GM12878 (cell line): ENCODE measurements around the gene PTPN14. TPM values are rescaled to one million over a fixed set of nuclear protein-coding genes. Genes with fewer than 3 reads are reported as not detected.

Source experiments
- ATAC-seq: fragments of 200-7000 bp; cut with Tn5 transposase; 3 replicates; pipeline ENCODE4 v1.9.1; 2020; ENCODE audit warnings: mild to moderate bottlenecking, moderate library complexity
- BruUV-seq: library from RNA; stranded (reverse); fragments of 400-500 nt; replicated peaks from 2 replicates; lab custom pipeline; 2021; lab: Mats Ljungman, UMichigan
- CTCF ChIA-PET: fragments of 300-600 bp; sonication (Branson Sonifier 250); formaldehyde crosslinking; extraction: SDS; loops from one replicate; lab custom pipeline; 2021; ENCODE audit warnings: inconsistent platforms; lab: Yijun Ruan, JAX
- POLR2A ChIA-PET: fragments of 350-600 bp; formaldehyde crosslinking; extraction: SDS; loops from one replicate; lab custom pipeline; 2021; ENCODE audit warnings: inconsistent platforms; lab: Charles Lee
- RAD21 ChIA-PET: fragments of 300-600 bp; sonication (Branson Sonifier 250); formaldehyde crosslinking; loops from one replicate; lab custom pipeline; 2023; ENCODE audit warnings: antibody characterized with exemption; ENCODE audit not compliant: unreplicated experiment; lab: Charles Lee
- SMC1A ChIA-PET: fragments of 300-600 bp; sonication (Branson Sonifier 250); formaldehyde crosslinking; loops from one replicate; lab custom pipeline; 2023; ENCODE audit not compliant: unreplicated experiment, uncharacterized antibody; lab: Charles Lee
- DNase-seq: peaks from one replicate; pipeline ENCODE4 v3.0.0-alpha.2; 2011; ENCODE audit warnings: low read depth, low spot score
- FAIRE-seq: peaks from 3 replicates; lab custom pipeline; 2011; peaks lifted over from hg19 to GRCh38; lab: Jason Lieb, UNC
- H2AFZ ChIP-seq: 2 replicates; pipeline ENCODE4 v1.6.0; 2011; ENCODE audit warnings: low read depth, low read length, control low read depth; ENCODE audit not compliant: control insufficient read depth
- H3K27ac ChIP-seq: 2 replicates; pipeline ENCODE4 v1.5.1; 2011; ENCODE audit warnings: control low read depth; ENCODE audit not compliant: control insufficient read depth, insufficient read depth
- H3K27me3 ChIP-seq, 2 experiments: replicated peaks in 1 of 2; 2 replicates each; pipeline versions ENCODE4 v1.6.0 to v1.6.1; 2011; ENCODE audit warnings: low read length in 1 of 2; ENCODE audit not compliant: control insufficient read depth in 2 of 2, insufficient read depth in 2 of 2
- H3K36me3 ChIP-seq, 2 experiments: 2 replicates each; pipeline ENCODE4 v1.5.1; 2011; ENCODE audit warnings: low read length in 1 of 2; ENCODE audit not compliant: control insufficient read depth in 2 of 2, insufficient read depth in 2 of 2
- H3K4me1 ChIP-seq: 2 replicates; pipeline ENCODE4 v1.6.1; 2011; ENCODE audit warnings: mild to moderate bottlenecking, low read length, moderate library complexity, mixed read lengths; ENCODE audit not compliant: control insufficient read depth, insufficient read depth
- H3K4me2 ChIP-seq: 2 replicates; pipeline ENCODE4 v1.6.0; 2011; ENCODE audit warnings: control low read depth; ENCODE audit not compliant: control insufficient read depth, insufficient read depth
- H3K4me3 ChIP-seq: fragments of 200-600 bp; sonication (generic); 2 replicates; pipeline ENCODE4 v1.5.1; 2016
- H3K79me2 ChIP-seq: 2 replicates; pipeline ENCODE4 v1.6.0; 2011; ENCODE audit warnings: low read length; ENCODE audit not compliant: control insufficient read depth, insufficient read depth
- H3K9ac ChIP-seq: 2 replicates; pipeline ENCODE4 v1.8.0; 2011; ENCODE audit warnings: low read length, control low read depth, mixed read lengths; ENCODE audit not compliant: control insufficient read depth, insufficient read depth
- H3K9me3 ChIP-seq: replicated peaks from 3 replicates; pipeline ENCODE4 v1.5.1; 2011; ENCODE audit warnings: mild to moderate bottlenecking, low read length; ENCODE audit not compliant: control insufficient read depth, insufficient read depth
- H4K20me1 ChIP-seq: 2 replicates; pipeline ENCODE4 v1.6.0; 2011; ENCODE audit not compliant: control insufficient read depth, insufficient read depth
- ATF7 ChIP-seq: fragments of 450-650 bp; IDR thresholded peaks from 2 replicates; pipeline ENCODE4 v1.6.1; 2016; ENCODE audit warnings: low read depth, mild to moderate bottlenecking
- BRCA1 ChIP-seq: IDR thresholded peaks from 2 replicates; pipeline ENCODE4 v1.6.1; 2011; ENCODE audit warnings: low read depth, low read length, improper control_type of control experiment
- CBX5 ChIP-seq: sonication (generic); IDR thresholded peaks from 2 replicates; pipeline ENCODE4 v1.6.1; 2016; ENCODE audit warnings: low read depth, moderate library complexity, mild to moderate bottlenecking, inconsistent platforms
- FOXM1 ChIP-seq: IDR thresholded peaks from 2 replicates; pipeline ENCODE4 v1.6.1; 2012; ENCODE audit warnings: low read depth, mild to moderate bottlenecking, inconsistent platforms, low read length, moderate library complexity
- KAT2A ChIP-seq: conservative IDR thresholded peaks from 2 replicates; pipeline ENCODE4 v1.6.1; 2011; ENCODE audit warnings: low read depth, low read length; ENCODE audit not compliant: control insufficient read depth
- MYC ChIP-seq: IDR thresholded peaks from 2 replicates; pipeline ENCODE4 v1.6.1; 2011; ENCODE audit warnings: mild to moderate bottlenecking, low read length, moderate library complexity, inconsistent platforms; ENCODE audit not compliant: insufficient read depth, insufficient replicate concordance, insufficient read length, severe bottlenecking
- SPI1 ChIP-seq: IDR thresholded peaks from 2 replicates; pipeline ENCODE4 v1.6.1; 2011; ENCODE audit warnings: low read depth, mild to moderate bottlenecking, low read length, moderate library complexity, borderline replicate concordance; ENCODE audit not compliant: insufficient read depth
- WGBS: methylation state at CpG from one replicate; pipeline ENCODE4 v1.1.6; 2016; ENCODE audit warnings: low lambda C conversion rate; ENCODE audit not compliant: insufficient replicate concordance, insufficient coverage; ENCODE audit errors: missing lambda C conversion rate; 5-methylcytosine and 5-hydroxymethylcytosine counted together
- in situ Hi-C: fragments of 300-500 bp; cut with MboI; formaldehyde crosslinking; loops from 9 replicates; pipeline ENCODE4 v1.14.3; 2018; ENCODE audit warnings: mixed read lengths
- intact Hi-C: fragments of 100-400 bp; cut with micrococcal nuclease; formaldehyde crosslinking; loops from one replicate; pipeline ENCODE4 v1.14.2; 2022; ENCODE audit not compliant: unreplicated experiment
- polyA plus RNA-seq, 11 experiments: library from polyadenylated mRNA; depleted of rRNA in 4 of 11; unstranded in 6 of 11; stranded (reverse) in 5 of 11; fragments of >200 nt; fragmentation: Nextera tagmentation in 4 of 11; fragmentation: Illumina TruSeq in 1 of 11; extraction: Ambion mirVana in 4 of 11; extraction: Trizol in 1 of 11; gene quantifications; 1 replicate in 1 of 11; 2 replicates in 10 of 11; pipeline versions ENCODE4 v1.2.1 to v1.2.3, GENCODE V29; 2011 to 2016; ENCODE audit warnings: inconsistent platforms in 2 of 11, missing spikeins in 2 of 11, low read depth in 1 of 11
- total RNA-seq, 4 experiments: library from RNA; depleted of rRNA in 3 of 4; stranded (reverse); fragments of >200 nt in 3 of 4; fragmentation: Illumina TruSeq in 1 of 4; extraction: Trizol in 1 of 4; gene quantifications; 2 replicates each; pipeline versions ENCODE4 v1.2.1 to v1.2.3, GENCODE V29; 2013 to 2021

PTPN14 gene
- total and polyA plus RNA-seq, 10 of the 15 experiments (the other 5 are each of a cell fraction or from before 2014, with no cell fraction given) = 0.05 to 5.1 (median 0.44) TPM

DNA sequence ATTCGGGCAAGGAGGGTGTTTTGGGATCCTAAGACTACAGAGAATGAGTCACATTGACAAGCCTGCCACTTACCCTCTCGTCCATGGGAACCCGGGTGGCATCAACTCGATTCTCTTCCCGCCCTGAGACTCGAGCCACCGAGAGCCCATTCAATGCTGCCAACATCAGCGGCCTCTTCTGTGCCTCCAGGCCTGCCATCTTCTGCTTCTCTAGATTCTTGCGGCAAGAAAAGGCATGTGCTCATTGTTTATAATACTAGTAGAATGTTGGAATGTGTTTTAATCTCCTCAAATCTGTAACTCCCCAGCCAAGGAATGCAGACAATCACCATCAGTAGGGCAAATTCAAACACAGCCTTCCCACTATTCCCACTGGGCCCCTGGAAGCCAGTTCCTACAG is 173.5 kb downstream of the PTPN14 start:
- Histone ChIP-seq H3K9ac (no peak overlapping the region), H2AFZ (no peak overlapping the region), H3K9me3 (no peaks in the 10 kb centered on the region), H3K36me3 (no peaks in the 10 kb centered on the region), H3K27ac (no peak overlapping the region), H3K4me1 (no peaks in the 10 kb centered on the region), H4K20me1 (no peaks in the 10 kb centered on the region; the same call in 1 of the 2 replicates), H3K79me2 (no peaks in the 10 kb centered on the region), H3K27me3 (no peaks in the 10 kb centered on the region; a peak in 1 of 4 replicates), H3K4me2 (no peak overlapping the region), H3K4me3 (no peak overlapping the region)
- DNase-seq (no peak), FAIRE-seq (no peak), ATAC-seq (no peak)
- ChIA-PET RAD21 (interaction anchor here (1.5 kb wide), 1 partner anchor 50 kb away, joined by 3 read pairs; no protein-coding TSS in a partner anchor), POLR2A (no interaction called here), CTCF (no interaction called here), SMC1A (interaction anchor here (0.9 to 2.1 kb wide), 4 partner anchors 25 to 207 kb away, joined by 3 to 7 read pairs (median 3); no protein-coding TSS in a partner anchor)
- in situ Hi-C loops = no loop called here
- BruUV-seq = no TSS peak
- 57% methylated on average over 9 of the region's 9 CpGs for WGBS
- TF ChIP-seq KAT2A (no peak), CBX5 (no peak), ATF7 (no peak), MYC (no peak), BRCA1 (no peak)
- TF ChIP-seq, all 136 proteins: peak for 0
- intact Hi-C loops = no loop called here

GRCh38 chr1:214377485-214377884 is 173.9 kb downstream of the PTPN14 start:
- H3K27ac ChIP-seq = no peak overlapping the region
- TF ChIP-seq SPI1 (peak; percentile 74), FOXM1 (no peak)
- no peak overlapping the region for H3K9ac ChIP-seq
- no peaks in the 10 kb centered on the region; the same call in 1 of the 2 replicates for H4K20me1 ChIP-seq
- ChIA-PET RAD21 (interaction anchor here (1.5 kb wide), 1 partner anchor 49 kb away, joined by 3 read pairs; no protein-coding TSS in a partner anchor), POLR2A (no interaction called here), SMC1A (interaction anchor here (0.6 to 2.1 kb wide), 4 partner anchors 10 to 208 kb away, joined by 3 to 7 read pairs (median 3); no protein-coding TSS in a partner anchor), CTCF (interaction anchor here (1.5 kb wide), 1 partner anchor 44 kb away, joined by 4 read pairs; no protein-coding TSS in a partner anchor)
- H3K36me3 ChIP-seq = no peaks in the 10 kb centered on the region
- 71% methylated on average over 2 of the region's 2 CpGs for WGBS
- no peak overlapping the region for H3K4me2 ChIP-seq
- FAIRE-seq (no peak), DNase-seq (no peak), ATAC-seq (peak; percentile 54; the same call in 2 of the 3 replicates)
- H3K79me2 ChIP-seq = no peaks in the 10 kb centered on the region
- H3K9me3 ChIP-seq = no peaks in the 10 kb centered on the region
- BruUV-seq = no TSS peak
- no peaks in the 10 kb centered on the region; a peak in 1 of 4 replicates for H3K27me3 ChIP-seq
- no peak overlapping the region for H2AFZ ChIP-seq
- intact Hi-C loops (no loop called here), in situ Hi-C loops (no loop called here)
- no peak overlapping the region for H3K4me3 ChIP-seq
- H3K4me1 ChIP-seq = no peaks in the 10 kb centered on the region
